ENCODE results near the gene ANKRD31. TPM values are rescaled to one million over a fixed set of nuclear protein-coding genes. Genes with fewer than 3 reads are reported as not detected.

The ANKRD31 gene
- total RNA-seq, 2 donors from 2014 or later, result 0.41 to 3.7 TPM

DNA sequence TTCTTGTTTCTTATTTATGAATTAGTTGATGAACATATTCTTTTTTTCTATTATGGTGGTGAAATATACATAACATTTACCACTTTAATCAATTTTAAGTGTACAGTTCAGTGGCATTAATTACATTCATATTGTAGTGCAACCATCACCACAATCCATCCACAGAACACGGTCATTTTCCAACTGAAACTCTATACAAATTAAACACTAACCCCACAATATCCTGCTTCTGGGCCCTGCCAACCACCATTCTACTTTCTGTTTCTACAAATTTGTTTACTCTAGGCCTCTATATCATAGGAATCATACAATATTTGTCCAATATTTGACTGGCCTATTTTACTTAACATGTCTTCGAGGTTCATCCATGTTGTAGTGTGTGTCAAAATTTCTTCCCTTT lies 191.6 kb downstream of the ANKRD31 start:
- 87% methylated on average over 2 of the region's 2 CpGs for WGBS
- TF ChIP-seq CTCF (IDR thresholded peaks at IDR 0.05), result no peak
- no peak for TF ChIP-seq POLR2AphosphoS5 (IDR thresholded peaks at IDR 0.05)
- TF ChIP-seq POLR2A (IDR thresholded peaks at IDR 0.05), result no peak
- H3K9me3 ChIP-seq, result no peaks in the 10 kb centered on the region
- no peak overlapping the region for H3K4me3 ChIP-seq
- H3K4me1 ChIP-seq (replicated peaks), result no peaks in the 10 kb centered on the region
- H3K36me3 ChIP-seq, result no peaks in the 10 kb centered on the region
- intact Hi-C loops (cut with DNase I), result no loop called here
- DNase-seq (ENCODE audit: low spot score), result no peak
- H3K27me3 ChIP-seq (replicated peaks; ENCODE audit: insufficient read depth), result no peaks in the 10 kb centered on the region
- H3K27ac ChIP-seq, result no peak overlapping the region

GRCh38 chr5:75044406-75044805 lies 192.3 kb downstream of the ANKRD31 start:
- H3K4me1 ChIP-seq (replicated peaks), result no peaks in the 10 kb centered on the region
- intact Hi-C loops (cut with DNase I), result no loop called here
- H3K4me3 ChIP-seq, result no peak overlapping the region
- no peaks in the 10 kb centered on the region for H3K36me3 ChIP-seq
- no peak overlapping the region for H3K27ac ChIP-seq
- H3K27me3 ChIP-seq (replicated peaks; ENCODE audit: insufficient read depth), result no peaks in the 10 kb centered on the region
- 81% methylated on average over 7 of the region's 7 CpGs for WGBS
- H3K9me3 ChIP-seq, result no peaks in the 10 kb centered on the region
- no peak for DNase-seq (ENCODE audit: low spot score)
- no peak for TF ChIP-seq POLR2A (IDR thresholded peaks at IDR 0.05)
- no peak for TF ChIP-seq CTCF (IDR thresholded peaks at IDR 0.05)
- no peak for TF ChIP-seq POLR2AphosphoS5 (IDR thresholded peaks at IDR 0.05)

GRCh38 chr5:75043633-75044264 lies 192.9 kb downstream of the ANKRD31 start:
- H3K4me1 ChIP-seq (replicated peaks), result no peaks in the 10 kb centered on the region
- TF ChIP-seq CTCF (IDR thresholded peaks at IDR 0.05), result no peak
- TF ChIP-seq POLR2A (IDR thresholded peaks at IDR 0.05), result no peak
- no peak for TF ChIP-seq POLR2AphosphoS5 (IDR thresholded peaks at IDR 0.05)

DNA sequence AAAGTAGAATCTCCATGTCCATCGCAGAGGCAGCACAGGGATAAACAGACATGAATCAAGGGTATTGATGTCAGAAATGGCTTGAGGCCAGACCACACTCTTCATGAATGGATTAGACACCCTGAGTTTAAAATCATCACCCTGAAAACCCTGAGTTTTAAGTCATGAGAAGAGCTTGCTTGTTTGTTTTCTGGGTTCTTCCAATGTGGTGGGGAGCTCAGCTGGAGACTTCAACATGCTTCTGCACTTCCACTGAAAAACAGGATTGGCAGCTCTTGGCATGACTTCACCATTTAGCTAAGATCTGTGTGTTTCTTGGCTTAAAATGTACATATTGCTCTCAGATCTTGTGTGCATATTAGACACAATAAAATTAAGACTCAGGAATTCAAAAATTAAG lies 194.2 kb downstream of the ANKRD31 start:
- no peaks in the 10 kb centered on the region for H3K36me3 ChIP-seq
- no peak for DNase-seq (ENCODE audit: low spot score)
- 62% methylated on average over 1 of the region's 1 CpG for WGBS
- TF ChIP-seq CTCF (IDR thresholded peaks at IDR 0.05) (no peak), POLR2A (IDR thresholded peaks at IDR 0.05) (no peak), POLR2AphosphoS5 (IDR thresholded peaks at IDR 0.05) (no peak)
- intact Hi-C loops (cut with DNase I), result no loop called here
- no peak overlapping the region for H3K4me3 ChIP-seq
- H3K27ac ChIP-seq, result no peak overlapping the region
- no peaks in the 10 kb centered on the region for H3K4me1 ChIP-seq (replicated peaks)
- no peaks in the 10 kb centered on the region for H3K27me3 ChIP-seq (replicated peaks; ENCODE audit: insufficient read depth)
- H3K9me3 ChIP-seq, result no peaks in the 10 kb centered on the region

More at GRCh38 chr5:75043633-75044264, 192.9 kb downstream of the ANKRD31 start:
- WGBS, result 95% methylated on average over 7 of the region's 7 CpGs
- H3K36me3 ChIP-seq, result no peaks in the 10 kb centered on the region
- no peak overlapping the region for H3K27ac ChIP-seq
- H3K4me3 ChIP-seq, result no peak overlapping the region
- DNase-seq (ENCODE audit: low spot score), result no peak
- H3K27me3 ChIP-seq (replicated peaks; ENCODE audit: insufficient read depth), result no peaks in the 10 kb centered on the region
- intact Hi-C loops (cut with DNase I), result no loop called here
- H3K9me3 ChIP-seq, result no peaks in the 10 kb centered on the region

DNA sequence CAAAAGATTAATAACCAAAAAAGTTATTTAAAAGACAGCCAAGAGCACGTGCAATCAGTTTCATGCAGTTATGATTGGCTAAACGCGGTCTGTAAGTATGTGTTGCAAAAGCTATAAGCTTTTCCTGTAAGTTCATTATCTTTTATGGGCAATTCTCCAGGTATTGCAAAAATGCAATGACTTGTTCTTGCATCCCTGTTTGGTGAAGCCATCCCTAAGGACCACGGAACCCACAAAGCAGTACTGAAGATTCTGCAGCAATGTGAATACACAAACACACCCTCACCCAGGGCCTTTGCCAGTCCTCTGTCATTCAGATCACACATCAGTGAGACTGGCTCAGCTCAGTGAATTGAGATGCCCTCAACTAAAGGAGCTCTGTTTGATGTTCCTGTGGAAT lies 195.7 kb downstream of the ANKRD31 start:
- no peak overlapping the region for H3K27ac ChIP-seq
- H3K27me3 ChIP-seq (replicated peaks; ENCODE audit: insufficient read depth), result no peaks in the 10 kb centered on the region
- intact Hi-C loops (cut with DNase I), result no loop called here
- no peaks in the 10 kb centered on the region for H3K9me3 ChIP-seq
- no peak for TF ChIP-seq POLR2A (IDR thresholded peaks at IDR 0.05)
- TF ChIP-seq CTCF (IDR thresholded peaks at IDR 0.05), result no peak
- TF ChIP-seq POLR2AphosphoS5 (IDR thresholded peaks at IDR 0.05), result no peak
- 85% methylated on average over 4 of the region's 4 CpGs for WGBS
- no peaks in the 10 kb centered on the region for H3K4me1 ChIP-seq (replicated peaks)
- no peak for DNase-seq (ENCODE audit: low spot score)
- H3K4me3 ChIP-seq, result no peak overlapping the region
- H3K36me3 ChIP-seq, result no peaks in the 10 kb centered on the region

Data from prostate gland (tissue), 2 donors.